Fibroblast of lung (primary cell): ENCODE measurements around the gene SLC2A1. TPM values are rescaled to one million over a fixed set of nuclear protein-coding genes. Genes with fewer than 3 reads are reported as not detected.

Source experiments
- DNase-seq, 2 donors: peaks; one replicate each; pipeline versions ENCODE4 v3.0.0 to v3.0.0-alpha.2; 2010; ENCODE audit warnings: low read depth in 2 of 2
- H2AFZ ChIP-seq: 2 replicates; pipeline ENCODE4 v1.5.1; 2012; ENCODE audit warnings: low read length, control low read depth, inconsistent platforms
- H3K27ac ChIP-seq: 2 replicates; pipeline ENCODE4 v1.5.1; 2011; ENCODE audit warnings: low read length, control low read depth; ENCODE audit not compliant: insufficient read depth
- H3K27me3 ChIP-seq: 2 replicates; pipeline ENCODE4 v1.5.1; 2011; ENCODE audit warnings: mild to moderate bottlenecking, low read length; ENCODE audit not compliant: control insufficient read depth, insufficient read depth
- H3K36me3 ChIP-seq: 2 replicates; pipeline ENCODE4 v1.5.1; 2011; ENCODE audit warnings: low read length; ENCODE audit not compliant: control insufficient read depth, insufficient read depth
- H3K4me1 ChIP-seq: 2 replicates; pipeline ENCODE4 v1.5.1; 2011; ENCODE audit warnings: low read length; ENCODE audit not compliant: control insufficient read depth, insufficient read depth; ENCODE audit errors: extremely low read depth
- H3K4me2 ChIP-seq: 2 replicates; pipeline ENCODE4 v1.5.1; 2011; ENCODE audit warnings: low read length, control low read depth; ENCODE audit not compliant: insufficient read depth; ENCODE audit errors: extremely low read depth
- H3K4me3 ChIP-seq, 4 experiments: fragments of 200-600 bp in 1 of 4; sonication (generic) in 1 of 4; replicated peaks in 1 of 4; 2 replicates each; pipeline ENCODE4 v1.5.1; 2011 to 2016; ENCODE audit warnings: low read length in 4 of 4, low read depth in 3 of 4, mild to moderate bottlenecking in 3 of 4, control low read depth in 2 of 4, inconsistent platforms in 1 of 4, mixed read lengths in 1 of 4; ENCODE audit not compliant: insufficient read depth in 1 of 4; ENCODE audit errors: control extremely low read depth in 1 of 4
- H3K79me2 ChIP-seq: 2 replicates; pipeline ENCODE4 v1.5.1; 2012; ENCODE audit warnings: mild to moderate bottlenecking, low read length, inconsistent platforms; ENCODE audit not compliant: control insufficient read depth, insufficient read depth
- H3K9ac ChIP-seq: 2 replicates; pipeline ENCODE4 v1.5.1; 2011; ENCODE audit warnings: mild to moderate bottlenecking, low read length, control low read depth; ENCODE audit not compliant: insufficient read depth
- H3K9me3 ChIP-seq: 2 replicates; pipeline ENCODE4 v1.5.1; 2012; ENCODE audit warnings: low read depth, low read length; ENCODE audit not compliant: control insufficient read depth, insufficient read depth
- H4K20me1 ChIP-seq: 2 replicates; pipeline ENCODE4 v1.5.1; 2011; ENCODE audit warnings: low read length; ENCODE audit not compliant: control insufficient read depth, insufficient read depth; ENCODE audit errors: extremely low read depth
- EZH2 ChIP-seq: IDR thresholded peaks from 2 replicates; pipeline ENCODE4 v1.5.1; 2012; ENCODE audit warnings: low read length, control low read depth, mild to moderate bottlenecking; ENCODE audit errors: missing control alignments
- polyA plus RNA-seq, 2 donors: library from polyadenylated mRNA; depleted of rRNA in 1 of 2; stranded (reverse) in 1 of 2; unstranded in 1 of 2; fragments of >200 nt; gene quantifications; 2 replicates each; pipeline ENCODE4 v1.2.1, GENCODE V29; 2011 to 2012; ENCODE audit warnings: missing spikeins in 1 of 2
- total RNA-seq: library from RNA; depleted of rRNA; stranded (reverse); fragments of >200 nt; gene quantifications from 2 replicates; pipeline ENCODE4 v1.2.1, GENCODE V29; 2014
- TF ChIP-seq, protein P1 (sequence below), 2 donors: IDR thresholded peaks in 1 of 2; conservative IDR thresholded peaks in 1 of 2; 1 replicate in 1 of 2; 2 replicates in 1 of 2; pipeline ENCODE4 v1.5.1; 2011 to 2012; ENCODE audit warnings: low read length in 2 of 2, control low read depth in 1 of 2, inconsistent platforms in 1 of 2, low read depth in 1 of 2, mild to moderate bottlenecking in 1 of 2

Gene SLC2A1
- total and polyA plus RNA-seq, 2 donors (not counting 1 experiment from before 2014, with no cell fraction given) = 29.9 to 56.5 TPM

DNA sequence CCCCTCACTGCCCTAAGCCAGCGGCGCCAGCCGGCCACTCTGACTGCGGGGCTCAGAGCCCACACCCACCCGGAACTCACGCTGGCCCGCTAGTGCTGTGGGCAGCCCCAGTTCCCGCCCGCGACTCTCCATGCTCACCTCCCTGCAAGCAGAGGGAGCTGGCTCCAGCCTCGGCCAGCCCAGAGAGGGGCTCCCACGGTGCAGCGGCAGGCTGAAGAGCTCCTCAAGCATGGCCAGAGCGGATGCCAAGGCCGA, 41.5 kb downstream of the SLC2A1 start:
- no peak for DNase-seq
- Histone ChIP-seq H4K20me1 (no peaks in the 10 kb centered on the region), H3K9me3 (no peaks in the 10 kb centered on the region), H3K27ac (no peak overlapping the region), H3K4me2 (no peak overlapping the region), H3K9ac (no peak overlapping the region), H3K79me2 (no peaks in the 10 kb centered on the region), H3K27me3 (no peaks in the 10 kb centered on the region), H3K4me3 (no peak overlapping the region), H2AFZ (no peak overlapping the region), H3K36me3 (no peaks in the 10 kb centered on the region), H3K4me1 (no peaks in the 10 kb centered on the region)
- TF ChIP-seq, protein P1, sequence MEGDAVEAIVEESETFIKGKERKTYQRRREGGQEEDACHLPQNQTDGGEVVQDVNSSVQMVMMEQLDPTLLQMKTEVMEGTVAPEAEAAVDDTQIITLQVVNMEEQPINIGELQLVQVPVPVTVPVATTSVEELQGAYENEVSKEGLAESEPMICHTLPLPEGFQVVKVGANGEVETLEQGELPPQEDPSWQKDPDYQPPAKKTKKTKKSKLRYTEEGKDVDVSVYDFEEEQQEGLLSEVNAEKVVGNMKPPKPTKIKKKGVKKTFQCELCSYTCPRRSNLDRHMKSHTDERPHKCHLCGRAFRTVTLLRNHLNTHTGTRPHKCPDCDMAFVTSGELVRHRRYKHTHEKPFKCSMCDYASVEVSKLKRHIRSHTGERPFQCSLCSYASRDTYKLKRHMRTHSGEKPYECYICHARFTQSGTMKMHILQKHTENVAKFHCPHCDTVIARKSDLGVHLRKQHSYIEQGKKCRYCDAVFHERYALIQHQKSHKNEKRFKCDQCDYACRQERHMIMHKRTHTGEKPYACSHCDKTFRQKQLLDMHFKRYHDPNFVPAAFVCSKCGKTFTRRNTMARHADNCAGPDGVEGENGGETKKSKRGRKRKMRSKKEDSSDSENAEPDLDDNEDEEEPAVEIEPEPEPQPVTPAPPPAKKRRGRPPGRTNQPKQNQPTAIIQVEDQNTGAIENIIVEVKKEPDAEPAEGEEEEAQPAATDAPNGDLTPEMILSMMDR (conservative IDR thresholded peaks at IDR 0.05 in 1 of 2, IDR thresholded peaks at IDR 0.05 in 1 of 2; ENCODE audit: low read depth in 1 of 2, low read length in 2 of 2) = no peak
- no peak for TF ChIP-seq EZH2

GRCh38 chr1:42915456-42915855, 43.2 kb downstream of the SLC2A1 start:
- no peak overlapping the region for H3K4me3 ChIP-seq
- H3K9me3 ChIP-seq = no peaks in the 10 kb centered on the region
- no peaks in the 10 kb centered on the region for H4K20me1 ChIP-seq
- H3K27me3 ChIP-seq = no peaks in the 10 kb centered on the region
- H2AFZ ChIP-seq = no peak overlapping the region
- no peaks in the 10 kb centered on the region for H3K36me3 ChIP-seq
- no peak overlapping the region for H3K4me2 ChIP-seq
- TF ChIP-seq, protein P1 (conservative IDR thresholded peaks at IDR 0.05 in 1 of 2, IDR thresholded peaks at IDR 0.05 in 1 of 2; ENCODE audit: low read depth in 1 of 2, low read length in 2 of 2) = no peak
- no peak for TF ChIP-seq EZH2
- no peaks in the 10 kb centered on the region for H3K4me1 ChIP-seq
- no peak overlapping the region for H3K27ac ChIP-seq
- H3K79me2 ChIP-seq = no peaks in the 10 kb centered on the region
- no peak overlapping the region for H3K9ac ChIP-seq
- no peak for DNase-seq

- Histone ChIP-seq H3K27me3 (no peaks in the 10 kb centered on the region), H3K9ac (no peak overlapping the region), H3K36me3 (no peaks in the 10 kb centered on the region), H3K4me2 (no peak overlapping the region), H3K79me2 (no peaks in the 10 kb centered on the region), H2AFZ (no peak overlapping the region), H3K27ac (no peak overlapping the region), H4K20me1 (no peaks in the 10 kb centered on the region), H3K9me3 (no peaks in the 10 kb centered on the region), H3K4me3 (no peak overlapping the region), H3K4me1 (no peaks in the 10 kb centered on the region)
- no peak for DNase-seq
- no peak for TF ChIP-seq EZH2
- TF ChIP-seq, protein P1 (conservative IDR thresholded peaks at IDR 0.05 in 1 of 2, IDR thresholded peaks at IDR 0.05 in 1 of 2; ENCODE audit: low read depth in 1 of 2, low read length in 2 of 2) = no peak
Measured at GRCh38 chr1:42914092-42914627, 44.5 kb downstream of the SLC2A1 start.
